Retina (tissue), 1 donor: ENCODE measurements around the gene LSMEM2.

Experiments
- DNase-seq: peaks from one replicate; pipeline ENCODE4 v3.0.0-alpha.2; 2016

The LSMEM2 gene

GRCh38 chr3:50286322-50287227, 7.7 kb downstream of the LSMEM2 start:
- DNase-seq: no peak

- no peak for DNase-seq
Observed at GRCh38 chr3:50287262-50287661, 8.4 kb downstream of the LSMEM2 start.

- no peak for DNase-seq
Observed at GRCh38 chr3:50288387-50289007, 9.6 kb downstream of the LSMEM2 start.

- DNase-seq: no peak
Observed at GRCh38 chr3:50289130-50289529, 10.2 kb downstream of the LSMEM2 start.

- no peak for DNase-seq
Observed at GRCh38 chr3:50290161-50290641, 11.3 kb downstream of the LSMEM2 start.

GRCh38 chr3:50292159-50293078, 13.5 kb downstream of the LSMEM2 start, which contains the start of gene IFRD2:
TSS of gene IFRD2 (minus strand) at chr3:50292429. CDS start at chr3:50292274, 155 bp downstream.
- peak; percentile 96 for DNase-seq

GRCh38 chr3:50293079-50293801, 14.4 kb downstream of the LSMEM2 start:
- no peak for DNase-seq

GRCh38 chr3:50294089-50294488, 15.2 kb downstream of the LSMEM2 start:
- no peak for DNase-seq

GRCh38 chr3:50294492-50295403, 15.9 kb downstream of the LSMEM2 start:
- no peak for DNase-seq

GRCh38 chr3:50295553-50296431, 16.9 kb downstream of the LSMEM2 start:
- no peak for DNase-seq

GRCh38 chr3:50296721-50297383, 18.0 kb downstream of the LSMEM2 start:
- no peak for DNase-seq

GRCh38 chr3:50297384-50297775, 18.5 kb downstream of the LSMEM2 start:
- no peak for DNase-seq

- no peak for DNase-seq
Observed at GRCh38 chr3:50297896-50298725, 19.2 kb downstream of the LSMEM2 start.

GRCh38 chr3:50298836-50299637, 20.1 kb downstream of the LSMEM2 start, which contains the start of the genes HYAL3 and NAA80:
TSS of gene HYAL3 (minus strand) at chr3:50299405. CDS start at chr3:50295602, 3,803 bp downstream.
TSS of gene NAA80 (minus strand) at chr3:50299405. CDS start at chr3:50297463, 1,942 bp downstream.
- peak; percentile 97 for DNase-seq

GRCh38 chr3:50299638-50299928, 20.7 kb downstream of the LSMEM2 start:
- no peak for DNase-seq

- peak; percentile 47 for DNase-seq
Observed at GRCh38 chr3:50299929-50300680, 21.2 kb downstream of the LSMEM2 start.
